ENCODE data around the gene VAV1.
"Not testable (repeated sequence)": the region's sequence is repeated elsewhere in the genome, so short reads cannot be mapped to it uniquely, and the experiment has no call there.

Gene VAV1

DNA sequence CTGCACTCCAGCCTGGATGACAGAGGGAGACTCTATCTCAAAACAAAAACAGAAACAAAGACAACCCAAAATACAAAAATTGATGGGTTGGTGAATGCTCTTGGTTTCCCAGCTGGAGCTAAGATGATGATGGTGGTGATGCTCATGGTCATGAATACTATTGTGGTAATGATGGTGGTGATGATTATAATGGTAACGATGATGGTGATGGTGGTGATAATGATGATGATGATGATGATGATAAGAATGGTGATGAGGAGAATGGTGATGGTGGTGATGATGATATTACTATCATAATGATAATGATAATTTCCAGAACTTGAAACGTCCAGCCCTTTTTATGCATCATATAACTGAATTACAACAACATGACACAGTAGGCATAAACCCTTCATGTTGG, 40.1 kb downstream of the VAV1 start:
- no peak overlapping the region for H3K4me3 ChIP-seq (ENCODE audit: low read depth, low read length)

DNA sequence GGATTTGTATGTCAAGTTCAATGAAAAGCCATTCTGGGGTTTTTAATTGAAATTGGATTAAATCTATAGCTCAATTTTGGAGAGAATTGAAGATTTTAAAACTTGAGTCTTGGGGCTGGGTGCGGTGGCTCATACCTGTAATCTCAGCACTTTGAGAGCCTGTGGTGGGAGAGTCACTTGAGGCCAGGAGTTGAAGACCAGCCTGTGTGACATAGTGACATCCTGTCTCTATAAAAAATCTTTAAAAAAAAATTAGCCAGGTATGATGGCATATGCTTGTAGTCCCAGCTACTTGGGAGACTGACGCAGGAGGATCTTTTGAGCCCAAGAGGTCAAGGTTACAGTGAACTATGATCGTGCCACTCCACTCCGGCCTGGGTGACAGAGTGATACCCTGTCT, 41.2 kb downstream of the VAV1 start:
- no peak overlapping the region for H3K4me3 ChIP-seq (ENCODE audit: low read depth, low read length)

DNA sequence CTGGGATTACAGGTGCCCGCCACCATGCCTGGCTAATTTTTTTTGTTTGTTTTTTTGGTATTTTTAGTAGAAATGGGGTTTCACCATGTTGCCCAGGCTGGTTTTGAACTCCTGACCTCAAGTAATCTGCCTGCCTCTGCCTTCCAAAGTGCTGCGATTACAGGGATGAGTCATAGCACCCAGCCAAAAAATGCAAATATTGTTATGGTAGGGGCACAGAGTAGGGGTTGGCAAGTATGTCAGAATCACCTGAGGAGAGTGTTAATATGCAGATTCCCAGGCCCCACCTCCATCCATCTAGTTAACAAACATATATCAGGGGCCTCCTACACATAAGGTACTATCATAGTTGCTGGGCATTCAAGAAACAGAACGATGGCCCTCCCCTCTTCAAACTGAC, 44.7 kb downstream of the VAV1 start:
- H3K4me3 ChIP-seq (ENCODE audit: low read depth, low read length), result no peak overlapping the region

DNA sequence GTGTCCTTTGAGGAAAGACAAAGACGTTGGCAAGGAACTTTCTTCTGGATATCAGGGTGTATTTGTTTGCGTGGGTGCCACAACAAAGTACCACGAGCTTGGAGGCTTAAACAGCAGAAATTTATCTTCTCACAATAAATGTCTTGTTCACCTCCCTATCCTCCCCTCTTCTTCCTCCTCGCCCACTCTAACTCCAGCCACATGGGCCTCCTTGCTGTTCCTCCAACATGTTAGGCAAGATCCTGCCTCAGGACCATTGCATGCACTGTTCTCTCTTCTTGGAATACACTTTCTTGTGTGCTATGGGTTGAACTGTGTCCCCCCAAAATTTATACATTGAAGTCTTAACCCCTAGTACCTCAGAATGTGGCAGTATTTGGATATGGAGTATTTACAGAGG, 45.7 kb downstream of the VAV1 start:
- no peak overlapping the region for H3K4me3 ChIP-seq (ENCODE audit: low read depth, low read length)

DNA sequence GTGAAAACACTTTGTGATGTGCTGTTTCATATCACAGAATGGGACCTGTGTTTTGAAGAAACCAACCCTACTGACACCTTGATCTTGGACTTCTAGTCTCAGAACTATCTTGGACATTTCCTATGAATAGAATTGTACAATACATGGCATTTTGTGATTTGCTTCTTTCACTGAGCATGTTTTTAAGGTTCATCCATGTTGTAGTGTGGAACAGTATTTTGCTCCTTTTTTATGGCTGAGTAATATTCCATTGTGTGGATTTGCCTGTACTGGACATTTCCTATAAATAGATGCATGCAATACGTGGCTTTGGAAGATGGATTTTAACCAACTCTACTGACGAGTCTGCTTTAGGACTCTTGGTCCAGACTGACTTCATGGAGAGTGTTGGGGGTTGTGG, 46.8 kb downstream of the VAV1 start:
- H3K4me3 ChIP-seq (ENCODE audit: low read depth, low read length), result no peak overlapping the region

DNA sequence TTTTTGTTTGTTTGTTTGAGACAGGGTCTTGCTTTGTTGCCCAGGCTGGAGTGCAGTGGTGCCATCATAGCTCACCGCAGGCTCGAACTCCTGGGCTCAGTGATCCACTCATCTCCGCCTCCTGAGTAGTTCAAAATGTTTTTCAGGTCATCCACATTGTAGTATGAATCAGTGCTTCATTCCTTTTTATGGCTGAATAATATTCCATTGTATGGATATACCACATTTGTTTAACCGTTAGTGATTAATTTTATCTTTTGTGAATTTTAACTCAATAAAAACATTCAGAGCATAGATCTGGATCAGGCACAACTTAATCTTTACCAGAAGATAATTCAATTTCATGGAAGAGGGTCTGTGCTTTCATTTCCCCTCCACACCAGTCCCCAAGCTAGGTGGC, 47.7 kb downstream of the VAV1 start:
- H3K4me3 ChIP-seq (ENCODE audit: low read depth, low read length), result no peak overlapping the region

DNA sequence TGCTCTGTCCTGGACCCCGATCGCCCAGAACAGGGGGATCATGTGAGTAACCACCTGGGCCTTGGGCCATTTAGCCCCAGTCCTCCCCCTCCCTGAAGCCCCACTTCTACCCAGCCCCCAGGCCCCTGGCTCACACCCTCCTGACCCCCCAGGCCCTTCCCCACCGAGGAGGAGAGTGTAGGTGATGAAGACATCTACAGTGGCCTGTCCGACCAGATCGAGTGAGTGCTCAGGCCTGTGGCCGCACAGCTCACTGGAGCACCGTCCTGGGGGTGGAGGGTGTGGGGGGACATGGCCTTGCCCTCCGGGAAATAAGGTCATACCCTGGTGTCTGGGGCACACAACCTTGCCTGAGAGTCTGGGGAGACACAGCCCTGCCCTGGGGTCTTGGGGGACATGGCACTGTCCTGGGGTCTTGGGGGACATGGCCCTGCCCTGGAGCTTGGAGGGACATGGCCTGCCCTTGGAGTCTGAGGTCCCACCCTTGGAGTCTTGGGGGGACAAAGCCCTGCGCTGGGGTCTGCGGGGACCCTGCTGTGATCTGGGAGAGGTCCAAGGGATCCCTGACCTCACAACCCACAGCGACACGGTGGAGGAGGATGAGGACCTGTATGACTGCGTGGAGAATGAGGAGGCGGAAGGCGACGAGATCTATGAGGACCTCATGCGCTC, 49.3 kb downstream of the VAV1 start:
- no peak overlapping the region for H3K4me3 ChIP-seq (ENCODE audit: low read depth, low read length)

DNA sequence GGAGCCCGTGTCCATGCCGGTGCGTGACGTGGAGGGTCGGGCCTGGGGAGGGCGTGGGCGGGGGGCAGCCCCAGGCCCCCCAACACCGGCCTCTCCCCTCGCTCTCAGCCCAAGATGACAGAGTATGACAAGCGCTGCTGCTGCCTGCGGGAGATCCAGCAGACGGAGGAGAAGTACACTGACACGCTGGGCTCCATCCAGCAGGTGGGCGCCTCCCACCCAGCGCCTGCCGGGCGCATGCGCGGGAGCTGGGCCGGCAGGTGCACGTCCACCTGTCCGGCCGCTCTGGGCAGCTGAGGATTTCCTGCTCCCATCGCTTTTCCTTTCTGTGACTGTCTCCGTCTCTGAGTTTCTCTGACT, 49.8 kb downstream of the VAV1 start:
- no peak overlapping the region for H3K4me3 ChIP-seq (ENCODE audit: low read depth, low read length)

DNA sequence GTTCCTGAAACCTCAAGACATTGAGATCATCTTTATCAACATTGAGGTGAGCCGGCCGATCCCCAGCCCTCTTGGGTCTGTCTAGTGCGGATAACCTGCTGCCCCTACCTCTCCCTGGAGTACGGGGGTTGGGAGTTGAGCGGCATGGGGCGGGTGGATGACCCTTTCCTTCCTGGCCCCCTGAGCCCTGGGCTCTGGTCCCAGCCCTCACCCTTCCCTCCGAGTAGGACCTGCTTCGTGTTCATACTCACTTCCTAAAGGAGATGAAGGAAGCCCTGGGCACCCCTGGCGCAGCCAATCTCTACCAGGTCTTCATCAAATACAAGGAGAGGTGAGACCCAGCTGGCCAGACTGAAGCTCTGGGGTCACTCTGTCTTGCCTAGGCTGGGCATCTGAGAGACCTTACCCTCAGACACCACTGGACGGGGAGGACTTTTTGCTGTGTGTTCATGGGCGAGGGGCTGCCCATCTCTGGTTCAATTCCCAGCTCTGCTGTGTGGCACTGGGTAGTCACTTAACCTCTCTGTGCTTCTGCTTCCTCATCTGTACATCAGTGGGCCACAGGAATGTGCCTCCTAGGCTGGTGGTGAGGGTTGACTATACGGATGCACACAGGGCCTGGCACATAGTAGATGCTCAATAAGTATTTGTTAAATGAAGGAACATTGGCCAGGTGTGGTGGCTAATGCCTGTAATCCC, 52.7 kb downstream of the VAV1 start:
- H3K4me3 ChIP-seq (ENCODE audit: low read depth, low read length), result no peak overlapping the region

DNA sequence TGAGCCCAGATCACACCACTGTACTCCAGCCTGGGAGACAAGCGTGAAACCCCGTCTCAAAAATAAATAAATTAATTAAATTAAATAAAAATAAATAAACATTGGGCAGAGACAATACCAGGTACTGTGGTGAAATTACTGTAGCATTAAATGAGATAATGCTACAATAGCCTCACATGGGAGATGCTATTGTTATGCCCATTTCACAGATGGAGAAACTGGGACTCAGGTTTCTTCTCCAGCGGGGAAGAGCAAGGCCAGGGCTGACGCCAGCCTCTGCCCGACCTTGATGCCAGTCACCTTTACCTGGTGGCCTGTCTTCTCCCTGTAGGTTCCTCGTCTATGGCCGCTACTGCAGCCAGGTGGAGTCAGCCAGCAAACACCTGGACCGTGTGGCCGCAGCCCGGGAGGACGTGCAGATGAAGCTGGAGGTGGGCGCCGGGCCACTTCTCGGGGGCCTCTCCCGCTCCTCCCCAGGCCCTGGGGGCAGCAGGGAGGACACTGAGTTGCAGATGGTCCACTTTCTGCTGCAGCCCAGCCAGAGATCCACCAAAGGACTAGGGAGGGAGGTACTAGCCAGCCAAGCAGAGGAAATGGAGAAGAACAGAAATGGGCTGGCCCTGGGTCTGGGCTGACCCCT, 53.9 kb downstream of the VAV1 start:
- H3K4me3 ChIP-seq (ENCODE audit: low read depth, low read length), result no peak overlapping the region

DNA sequence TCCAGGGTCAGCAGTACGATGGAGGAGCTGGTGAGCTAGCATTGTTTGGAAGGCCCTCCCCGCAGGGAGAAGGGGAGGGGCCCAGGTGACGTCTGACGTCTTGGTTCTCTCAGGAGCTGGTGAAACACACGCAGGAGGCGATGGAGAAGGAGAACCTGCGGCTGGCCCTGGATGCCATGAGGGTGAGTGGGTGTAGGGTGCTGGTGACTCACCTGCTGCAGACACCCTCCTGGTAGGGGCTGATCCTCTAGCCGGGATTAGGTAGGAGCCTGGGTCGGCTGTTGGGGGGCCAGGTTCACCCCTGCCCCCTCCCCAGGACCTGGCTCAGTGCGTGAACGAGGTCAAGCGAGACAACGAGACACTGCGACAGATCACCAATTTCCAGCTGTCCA, 55.8 kb downstream of the VAV1 start:
- peak overlapping the region; percentile 14 for H3K4me3 ChIP-seq (ENCODE audit: low read depth, low read length)

DNA sequence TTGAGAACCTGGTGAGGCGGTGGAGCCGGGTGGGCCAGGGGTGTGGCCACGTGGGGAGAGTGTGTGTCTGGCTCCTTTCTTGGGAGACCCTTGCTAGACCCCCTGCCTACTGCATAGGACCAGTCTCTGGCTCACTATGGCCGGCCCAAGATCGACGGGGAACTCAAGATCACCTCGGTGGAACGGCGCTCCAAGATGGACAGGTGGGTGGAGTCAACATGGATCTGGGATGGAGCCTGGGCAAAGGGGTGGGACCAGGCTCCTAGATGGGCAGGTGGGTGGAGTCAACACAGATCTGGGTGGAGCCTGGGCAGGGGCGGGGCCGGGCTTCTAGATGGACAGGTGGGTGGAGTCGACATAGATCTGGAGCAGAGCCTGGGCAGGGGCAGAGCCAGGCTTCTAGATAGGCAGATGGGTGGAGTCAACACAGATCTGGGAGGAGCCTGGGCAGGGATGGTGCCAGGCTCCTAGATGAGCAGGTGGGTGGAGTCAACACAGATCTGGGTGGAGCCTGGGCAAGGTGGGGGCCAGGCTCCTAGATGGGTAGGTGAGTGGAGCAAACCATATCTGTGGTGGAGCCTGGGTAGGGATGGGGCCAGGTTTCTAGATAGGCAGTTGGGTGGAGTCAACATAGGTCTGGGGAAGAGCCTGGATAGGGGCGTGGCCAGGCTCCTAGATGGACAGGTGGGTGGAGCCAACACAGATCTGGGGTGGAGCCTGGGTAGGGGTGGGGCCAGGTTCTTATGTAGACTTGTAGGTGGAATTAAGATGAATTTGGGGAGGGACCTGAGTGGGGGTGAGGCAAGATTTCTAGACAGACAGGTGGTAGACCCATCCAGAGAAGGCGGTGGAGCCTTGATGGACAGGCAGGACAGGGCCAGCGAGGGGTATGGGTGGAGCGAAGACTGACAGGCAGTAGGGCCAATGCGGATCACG, 56.5 kb downstream of the VAV1 start:
- H3K4me3 ChIP-seq (ENCODE audit: low read depth, low read length), result peak overlapping the region; percentile 14

DNA sequence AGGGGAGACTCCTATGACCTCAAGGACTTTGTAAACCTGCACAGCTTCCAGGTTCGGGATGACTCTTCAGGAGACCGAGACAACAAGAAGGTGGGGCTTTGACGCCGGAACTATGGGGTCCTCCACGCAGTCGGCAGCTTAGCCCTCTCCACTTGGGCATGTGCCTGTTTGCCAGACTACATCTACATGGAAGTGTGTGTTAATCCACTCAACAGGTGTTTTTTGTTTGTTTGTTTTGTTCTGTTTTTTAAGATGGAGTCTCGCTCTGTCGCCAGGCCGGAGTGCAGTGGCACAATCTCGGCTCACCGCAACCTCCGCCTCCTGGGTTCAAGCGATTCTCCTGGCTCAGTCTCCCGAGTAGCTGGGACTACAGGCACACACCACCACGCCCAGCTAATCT, 57.3 kb downstream of the VAV1 start:
- not testable (repeated sequence) for H3K4me3 ChIP-seq (ENCODE audit: low read depth, low read length)

DNA sequence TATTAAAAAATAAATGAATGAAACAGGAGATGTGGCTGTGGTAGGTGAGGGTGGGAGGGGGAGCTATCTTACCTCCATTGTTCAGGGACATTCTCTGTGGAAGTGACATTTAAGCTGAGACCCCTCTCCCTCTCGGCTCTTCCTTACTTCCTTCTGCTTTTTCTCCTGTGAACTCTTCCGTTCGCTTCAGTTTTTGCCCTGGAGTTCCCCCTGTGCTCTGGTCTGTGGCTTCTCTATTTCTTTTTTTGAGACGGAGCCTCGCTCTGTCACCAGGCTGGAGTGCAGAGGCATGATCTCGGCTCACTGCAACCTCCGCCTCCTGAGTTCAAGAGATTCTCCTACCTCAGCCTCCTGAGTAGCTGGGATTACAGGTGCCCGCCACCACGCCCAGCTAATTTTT, 58.6 kb downstream of the VAV1 start:
- not testable (repeated sequence) for H3K4me3 ChIP-seq (ENCODE audit: low read depth, low read length)

DNA sequence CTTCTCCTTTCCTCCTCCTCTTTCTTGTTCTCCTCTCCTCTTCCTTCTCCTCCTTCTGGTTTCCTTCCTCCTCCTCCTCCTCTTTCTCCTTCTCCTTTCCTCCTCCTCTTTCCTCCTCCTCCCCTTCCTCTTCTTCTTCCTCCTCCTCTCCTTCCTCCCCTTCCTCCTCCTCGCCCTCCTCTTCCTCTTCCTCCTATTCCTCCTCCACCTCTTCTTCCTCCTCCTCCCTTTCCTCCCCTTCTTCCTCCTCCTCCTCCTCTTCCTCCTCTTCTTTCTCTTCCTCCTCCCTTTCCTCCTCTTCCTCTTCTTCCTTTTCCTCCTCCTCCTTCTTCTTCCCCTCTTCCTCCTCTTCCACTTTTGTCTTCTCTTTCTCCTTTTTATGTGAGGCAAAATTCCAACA, 59.9 kb downstream of the VAV1 start:
- no peak overlapping the region for H3K4me3 ChIP-seq (ENCODE audit: low read depth, low read length)

DNA sequence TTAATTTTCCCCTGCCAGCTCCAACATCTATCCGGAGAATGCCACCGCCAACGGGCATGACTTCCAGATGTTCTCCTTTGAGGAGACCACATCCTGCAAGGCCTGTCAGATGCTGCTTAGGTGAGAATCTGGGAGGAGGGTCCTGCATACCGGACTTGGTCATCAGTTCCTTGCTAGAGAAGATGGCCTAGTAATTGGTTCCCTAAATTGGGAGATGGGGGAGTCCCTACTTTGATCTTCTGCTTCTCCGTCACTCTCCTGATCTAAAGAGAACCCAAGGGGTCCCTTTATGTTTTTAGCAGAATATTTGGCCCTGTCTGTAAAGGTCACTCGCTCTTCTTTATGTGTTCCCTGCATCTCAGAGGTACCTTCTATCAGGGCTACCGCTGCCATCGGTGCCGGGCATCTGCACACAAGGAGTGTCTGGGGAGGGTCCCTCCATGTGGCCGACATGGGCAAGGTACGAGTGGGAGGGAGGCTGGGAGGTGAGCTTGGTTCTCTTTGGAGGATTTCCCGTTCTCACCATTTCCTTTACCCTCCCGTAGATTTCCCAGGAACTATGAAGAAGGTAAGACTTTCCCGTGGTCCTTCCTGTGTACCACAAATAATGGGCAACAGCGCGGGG, 60.8 kb downstream of the VAV1 start:
- H3K4me3 ChIP-seq (ENCODE audit: low read depth, low read length), result no peak overlapping the region

DNA sequence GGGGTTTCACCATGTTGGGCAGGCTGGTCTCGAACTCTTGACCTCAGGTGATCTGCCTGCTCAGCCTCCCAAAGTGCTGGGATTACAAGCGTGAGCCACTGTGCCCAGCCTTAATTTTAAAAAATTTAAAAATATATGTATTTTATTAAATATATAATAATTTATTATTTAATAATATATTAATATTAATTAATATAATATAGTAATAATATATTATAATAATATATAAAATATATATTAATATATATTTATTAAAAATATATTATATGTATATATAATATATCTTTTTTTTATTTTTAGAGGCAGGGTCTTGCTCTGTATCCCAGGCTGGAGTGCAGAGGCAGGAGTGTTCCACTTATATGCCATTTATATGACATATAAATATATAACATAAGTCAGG, 61.9 kb downstream of the VAV1 start:
- no peak overlapping the region for H3K4me3 ChIP-seq (ENCODE audit: low read depth, low read length)

DNA sequence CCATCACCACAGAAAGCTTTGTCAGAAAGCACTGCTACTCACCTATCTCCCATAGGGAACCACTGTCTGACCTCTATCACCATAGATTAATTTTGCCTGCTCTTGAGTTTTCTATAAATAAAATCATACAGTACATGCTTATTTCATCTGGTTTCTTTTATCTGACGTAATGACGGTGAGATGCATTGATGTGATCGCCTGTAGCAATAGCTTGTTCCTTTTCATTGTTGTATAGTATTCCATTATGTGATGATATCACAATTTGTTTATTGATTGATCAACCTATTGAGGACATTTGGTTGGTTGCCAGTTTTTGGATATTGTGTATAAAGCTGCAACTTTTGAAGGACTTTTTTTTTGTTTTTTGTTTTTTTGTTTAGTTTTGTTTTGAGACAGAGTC, 63.0 kb downstream of the VAV1 start:
- no peak overlapping the region for H3K4me3 ChIP-seq (ENCODE audit: low read depth, low read length)

DNA sequence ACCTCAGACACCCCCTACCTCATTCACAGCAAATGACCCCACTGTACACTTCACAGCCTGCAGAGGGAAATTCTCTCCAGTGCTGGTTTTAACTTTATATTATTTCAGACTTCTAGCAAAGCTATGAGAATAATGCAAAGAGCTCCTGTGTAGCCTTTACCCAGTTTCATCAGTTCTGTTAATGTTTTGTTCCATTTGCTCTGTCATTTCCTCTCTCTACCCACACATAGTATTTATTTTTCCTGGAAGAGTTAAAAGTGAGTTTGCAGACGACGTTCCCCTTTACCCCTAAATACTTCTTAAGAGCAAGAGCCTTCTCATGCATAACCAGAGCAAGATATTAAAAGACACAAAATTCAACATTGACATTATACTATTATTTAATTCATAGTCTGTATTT, 65.0 kb downstream of the VAV1 start:
- no peak overlapping the region for H3K4me3 ChIP-seq (ENCODE audit: low read depth, low read length)

DNA sequence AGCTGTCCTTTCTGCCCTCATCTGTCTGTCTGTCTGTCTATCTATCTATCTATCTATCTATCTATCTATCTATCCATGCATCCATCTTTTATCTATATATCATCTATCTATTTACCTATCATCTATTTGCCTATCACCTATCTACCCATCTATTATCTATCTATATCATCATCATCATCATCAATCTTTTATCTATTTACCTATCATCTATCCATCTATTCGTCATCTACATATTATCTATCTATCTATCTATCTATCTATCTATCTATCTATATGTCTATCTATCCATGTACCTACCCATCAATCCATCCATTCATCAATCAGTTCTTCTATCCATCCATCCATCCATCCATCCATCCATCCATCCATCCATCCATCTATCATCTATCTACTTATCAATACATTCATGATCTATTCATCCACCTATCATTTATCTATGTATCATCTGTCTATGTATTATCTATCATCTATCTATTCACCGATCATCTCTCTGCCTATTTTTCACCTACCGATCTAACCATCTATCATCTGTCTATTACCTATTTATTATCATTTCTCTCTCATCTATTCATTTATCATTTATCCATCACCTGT, 65.7 kb downstream of the VAV1 start:
- H3K4me3 ChIP-seq (ENCODE audit: low read depth, low read length), result no peak overlapping the region
